GM12878 (cell line): ENCODE results near the gene ZSCAN26. TPM values are rescaled to one million over a fixed set of nuclear protein-coding genes. Genes with fewer than 3 reads are reported as not detected.

Experiments
- ATAC-seq: fragments of 200-7000 bp; cut with Tn5 transposase; 3 replicates; pipeline ENCODE4 v1.9.1; 2020; ENCODE audit warnings: mild to moderate bottlenecking, moderate library complexity
- BruUV-seq: library from RNA; stranded (reverse); fragments of 400-500 nt; replicated peaks from 2 replicates; lab custom pipeline; 2021; lab: Mats Ljungman, UMichigan
- CTCF ChIA-PET: fragments of 300-600 bp; sonication (Branson Sonifier 250); formaldehyde crosslinking; extraction: SDS; loops from one replicate; lab custom pipeline; 2021; ENCODE audit warnings: inconsistent platforms; lab: Yijun Ruan, JAX
- POLR2A ChIA-PET: fragments of 350-600 bp; formaldehyde crosslinking; extraction: SDS; loops from one replicate; lab custom pipeline; 2021; ENCODE audit warnings: inconsistent platforms; lab: Charles Lee
- RAD21 ChIA-PET: fragments of 300-600 bp; sonication (Branson Sonifier 250); formaldehyde crosslinking; loops from one replicate; lab custom pipeline; 2023; ENCODE audit warnings: antibody characterized with exemption; ENCODE audit not compliant: unreplicated experiment; lab: Charles Lee
- SMC1A ChIA-PET: fragments of 300-600 bp; sonication (Branson Sonifier 250); formaldehyde crosslinking; loops from one replicate; lab custom pipeline; 2023; ENCODE audit not compliant: unreplicated experiment, uncharacterized antibody; lab: Charles Lee
- DNase-seq: peaks from one replicate; pipeline ENCODE4 v3.0.0-alpha.2; 2011; ENCODE audit warnings: low read depth, low spot score
- FAIRE-seq: peaks from 3 replicates; lab custom pipeline; 2011; peaks lifted over from hg19 to GRCh38; lab: Jason Lieb, UNC
- H2AFZ ChIP-seq: 2 replicates; pipeline ENCODE4 v1.6.0; 2011; ENCODE audit warnings: low read depth, low read length, control low read depth; ENCODE audit not compliant: control insufficient read depth
- H3K27ac ChIP-seq: 2 replicates; pipeline ENCODE4 v1.5.1; 2011; ENCODE audit warnings: control low read depth; ENCODE audit not compliant: control insufficient read depth, insufficient read depth
- H3K27me3 ChIP-seq, 2 experiments: replicated peaks in 1 of 2; 2 replicates each; pipeline versions ENCODE4 v1.6.0 to v1.6.1; 2011; ENCODE audit warnings: low read length in 1 of 2; ENCODE audit not compliant: control insufficient read depth in 2 of 2, insufficient read depth in 2 of 2
- H3K36me3 ChIP-seq, 2 experiments: 2 replicates each; pipeline ENCODE4 v1.5.1; 2011; ENCODE audit warnings: low read length in 1 of 2; ENCODE audit not compliant: control insufficient read depth in 2 of 2, insufficient read depth in 2 of 2
- H3K4me1 ChIP-seq: 2 replicates; pipeline ENCODE4 v1.6.1; 2011; ENCODE audit warnings: mild to moderate bottlenecking, low read length, moderate library complexity, mixed read lengths; ENCODE audit not compliant: control insufficient read depth, insufficient read depth
- H3K4me2 ChIP-seq: 2 replicates; pipeline ENCODE4 v1.6.0; 2011; ENCODE audit warnings: control low read depth; ENCODE audit not compliant: control insufficient read depth, insufficient read depth
- H3K4me3 ChIP-seq: fragments of 200-600 bp; sonication (generic); 2 replicates; pipeline ENCODE4 v1.5.1; 2016
- H3K79me2 ChIP-seq: 2 replicates; pipeline ENCODE4 v1.6.0; 2011; ENCODE audit warnings: low read length; ENCODE audit not compliant: control insufficient read depth, insufficient read depth
- H3K9ac ChIP-seq: 2 replicates; pipeline ENCODE4 v1.8.0; 2011; ENCODE audit warnings: low read length, control low read depth, mixed read lengths; ENCODE audit not compliant: control insufficient read depth, insufficient read depth
- H3K9me3 ChIP-seq: replicated peaks from 3 replicates; pipeline ENCODE4 v1.5.1; 2011; ENCODE audit warnings: mild to moderate bottlenecking, low read length; ENCODE audit not compliant: control insufficient read depth, insufficient read depth
- H4K20me1 ChIP-seq: 2 replicates; pipeline ENCODE4 v1.6.0; 2011; ENCODE audit not compliant: control insufficient read depth, insufficient read depth
- EED ChIP-seq: sonication (generic); IDR thresholded peaks from 2 replicates; pipeline ENCODE4 v1.6.1; 2016; ENCODE audit warnings: antibody characterized with exemption, low read depth
- FOS ChIP-seq: IDR thresholded peaks from 3 replicates; pipeline ENCODE4 v1.6.1; 2011; ENCODE audit warnings: borderline replicate concordance; ENCODE audit not compliant: insufficient read length; ENCODE audit errors: extremely low read depth
- HCFC1 ChIP-seq: fragments of 150-350 bp; IDR thresholded peaks from 2 replicates; pipeline ENCODE4 v1.6.1; 2014; ENCODE audit warnings: low read length
- PBX3 ChIP-seq: IDR thresholded peaks from 2 replicates; pipeline ENCODE4 v1.6.1; 2011; ENCODE audit warnings: mild to moderate bottlenecking, low read depth, low read length, moderate library complexity; ENCODE audit not compliant: insufficient replicate concordance
- SPI1 ChIP-seq: IDR thresholded peaks from 2 replicates; pipeline ENCODE4 v1.6.1; 2011; ENCODE audit warnings: low read depth, mild to moderate bottlenecking, low read length, moderate library complexity, borderline replicate concordance; ENCODE audit not compliant: insufficient read depth
- ZNF687 ChIP-seq: fragments of 450-650 bp; IDR thresholded peaks from 2 replicates; pipeline ENCODE4 v1.6.1; 2017; ENCODE audit warnings: mild to moderate bottlenecking, moderate library complexity
- WGBS: methylation state at CpG from one replicate; pipeline ENCODE4 v1.1.6; 2016; ENCODE audit warnings: low lambda C conversion rate; ENCODE audit not compliant: insufficient replicate concordance, insufficient coverage; ENCODE audit errors: missing lambda C conversion rate; 5-methylcytosine and 5-hydroxymethylcytosine counted together
- in situ Hi-C: fragments of 300-500 bp; cut with MboI; formaldehyde crosslinking; loops from 9 replicates; pipeline ENCODE4 v1.14.3; 2018; ENCODE audit warnings: mixed read lengths
- intact Hi-C: fragments of 100-400 bp; cut with micrococcal nuclease; formaldehyde crosslinking; loops from one replicate; pipeline ENCODE4 v1.14.2; 2022; ENCODE audit not compliant: unreplicated experiment
- polyA plus RNA-seq, 11 experiments: library from polyadenylated mRNA; depleted of rRNA in 4 of 11; unstranded in 6 of 11; stranded (reverse) in 5 of 11; fragments of >200 nt; fragmentation: Nextera tagmentation in 4 of 11; fragmentation: Illumina TruSeq in 1 of 11; extraction: Ambion mirVana in 4 of 11; extraction: Trizol in 1 of 11; gene quantifications; 1 replicate in 1 of 11; 2 replicates in 10 of 11; pipeline versions ENCODE4 v1.2.1 to v1.2.3, GENCODE V29; 2011 to 2016; ENCODE audit warnings: inconsistent platforms in 2 of 11, missing spikeins in 2 of 11, low read depth in 1 of 11
- total RNA-seq, 4 experiments: library from RNA; depleted of rRNA in 3 of 4; stranded (reverse); fragments of >200 nt in 3 of 4; fragmentation: Illumina TruSeq in 1 of 4; extraction: Trizol in 1 of 4; gene quantifications; 2 replicates each; pipeline versions ENCODE4 v1.2.1 to v1.2.3, GENCODE V29; 2013 to 2021
- TF ChIP-seq, protein P1 (sequence below): fragments of 450-650 bp; conservative IDR thresholded peaks from 2 replicates; pipeline ENCODE4 v1.6.1; 2017; ENCODE audit warnings: mild to moderate bottlenecking, moderate library complexity

The ZSCAN26 gene
- total and polyA plus RNA-seq, 10 of the 15 experiments (the other 5 are each of a cell fraction or from before 2014, with no cell fraction given) = 4.5 to 13.3 (median 6.5) TPM

- no peak overlapping the region for H3K4me3 ChIP-seq
- BruUV-seq = no TSS peak
- ChIA-PET RAD21 (no interaction called here), SMC1A (no interaction called here), CTCF (interaction anchor here (0.9 kb wide), 1 partner anchor 65 kb away, joined by 3 read pairs; no protein-coding TSS in a partner anchor)
- H3K4me1 ChIP-seq = no peaks in the 10 kb centered on the region
- H3K79me2 ChIP-seq = no peaks in the 10 kb centered on the region
- H3K4me2 ChIP-seq = no peak overlapping the region
- in situ Hi-C loops = no loop called here
- H3K9me3 ChIP-seq = no peaks in the 10 kb centered on the region; the same call in 2 of the 3 replicates
- no peak overlapping the region for H2AFZ ChIP-seq
- peaks cover 6 to 11% of the 10 kb centered on the region in 2 experiments; a peak in 3 of 4 replicates for H3K36me3 ChIP-seq
- H3K9ac ChIP-seq = no peak overlapping the region
- no peaks in the 10 kb centered on the region for H3K27me3 ChIP-seq
- no peak for FAIRE-seq
- H3K27ac ChIP-seq = no peak overlapping the region
- TF ChIP-seq SPI1 (no peak), ZNF687 (no peak), FOS (no peak), PBX3 (no peak), HCFC1 (no peak), EED (no peak)
- TF ChIP-seq, protein P1, sequence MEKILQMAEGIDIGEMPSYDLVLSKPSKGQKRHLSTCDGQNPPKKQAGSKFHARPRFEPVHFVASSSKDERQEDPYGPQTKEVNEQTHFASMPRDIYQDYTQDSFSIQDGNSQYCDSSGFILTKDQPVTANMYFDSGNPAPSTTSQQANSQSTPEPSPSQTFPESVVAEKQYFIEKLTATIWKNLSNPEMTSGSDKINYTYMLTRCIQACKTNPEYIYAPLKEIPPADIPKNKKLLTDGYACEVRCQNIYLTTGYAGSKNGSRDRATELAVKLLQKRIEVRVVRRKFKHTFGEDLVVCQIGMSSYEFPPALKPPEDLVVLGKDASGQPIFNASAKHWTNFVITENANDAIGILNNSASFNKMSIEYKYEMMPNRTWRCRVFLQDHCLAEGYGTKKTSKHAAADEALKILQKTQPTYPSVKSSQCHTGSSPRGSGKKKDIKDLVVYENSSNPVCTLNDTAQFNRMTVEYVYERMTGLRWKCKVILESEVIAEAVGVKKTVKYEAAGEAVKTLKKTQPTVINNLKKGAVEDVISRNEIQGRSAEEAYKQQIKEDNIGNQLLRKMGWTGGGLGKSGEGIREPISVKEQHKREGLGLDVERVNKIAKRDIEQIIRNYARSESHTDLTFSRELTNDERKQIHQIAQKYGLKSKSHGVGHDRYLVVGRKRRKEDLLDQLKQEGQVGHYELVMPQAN = no peak
- TF ChIP-seq, all 136 proteins: peak for 0
- DNase-seq = no peak
- POLR2A ChIA-PET = interaction anchor here (0.5 to 0.7 kb wide), 2 partner anchors 34 to 650 kb away, joined by 3 read pairs; partner anchors contain the start of gene ZSCAN26
- no peak for ATAC-seq
- intact Hi-C loops = no loop called here
- 96% methylated on average over 11 of the region's 11 CpGs for WGBS
- H4K20me1 ChIP-seq = no peaks in the 10 kb centered on the region
Measured at GRCh38 chr6:28232785-28233184, 34.2 kb upstream of the ZSCAN26 start.
